ENCODE results near the gene THAP11.

- no peak for TF ChIP-seq CTCF (IDR thresholded peaks at IDR 0.05; ENCODE audit: borderline replicate concordance, extremely low read depth, low read length, poor library complexity, severe bottlenecking)
- TF ChIP-seq EZH2 (IDR thresholded peaks at IDR 0.05; ENCODE audit: borderline replicate concordance, low read depth, low read length, severe bottlenecking): no peak
These were observed 43.4 kb downstream of the THAP11 start for GRCh38 chr16:67885545-67885944.
